Dendritic cell treated with granulocyte-macrophage colony-stimulating factor and Interleukin-4, amounts not matched to agents 40 ng/mL and 50 ng/mL, for 4 days (primary cell): ENCODE measurements around the gene ZNF44.

Experiments
- H3K27ac Mint-ChIP-seq: one replicate; pipeline ENCODE4 v1.8.0; 2022; ENCODE audit warnings: mild to moderate bottlenecking, mixed read lengths
- H3K27me3 Mint-ChIP-seq: one replicate; pipeline ENCODE4 v1.8.0; 2022; ENCODE audit warnings: mild to moderate bottlenecking, mixed read lengths
- H3K36me3 Mint-ChIP-seq: one replicate; pipeline ENCODE4 v1.8.0; 2022; ENCODE audit warnings: low read depth, mixed read lengths
- H3K4me1 Mint-ChIP-seq: one replicate; pipeline ENCODE4 v1.8.0; 2022; ENCODE audit warnings: low read depth, mixed read lengths
- H3K4me3 Mint-ChIP-seq: one replicate; pipeline ENCODE4 v1.8.0; 2022; ENCODE audit warnings: mild to moderate bottlenecking, moderate library complexity, mixed read lengths
- H3K9me3 Mint-ChIP-seq: one replicate; pipeline ENCODE4 v1.8.0; 2022; ENCODE audit warnings: mixed read lengths
- intact Hi-C: fragments of 100-400 bp; cut with micrococcal nuclease; formaldehyde crosslinking; loops from one replicate; pipeline ENCODE4 v1.15.0; 2022

The ZNF44 gene

GRCh38 chr19:12284631-12285030, 10.1 kb downstream of the ZNF44 start:
- Mint-ChIP-seq H3K27me3 (no peaks in the 10 kb centered on the region), H3K4me3 (no peak overlapping the region), H3K4me1 (peaks cover 9% of the 10 kb centered on the region), H3K9me3 (peaks cover 61% of the 10 kb centered on the region), H3K36me3 (peaks cover 87% of the 10 kb centered on the region), H3K27ac (no peak overlapping the region)
- intact Hi-C loops, result no loop called here

GRCh38 chr19:12284226-12284625, 10.5 kb downstream of the ZNF44 start:
- peaks cover 87% of the 10 kb centered on the region for H3K36me3 Mint-ChIP-seq
- no peaks in the 10 kb centered on the region for H3K27me3 Mint-ChIP-seq
- peaks cover 65% of the 10 kb centered on the region for H3K9me3 Mint-ChIP-seq
- no peak overlapping the region for H3K27ac Mint-ChIP-seq
- no peak overlapping the region for H3K4me3 Mint-ChIP-seq
- intact Hi-C loops, result no loop called here
- peaks cover 5% of the 10 kb centered on the region for H3K4me1 Mint-ChIP-seq

- Mint-ChIP-seq H3K4me3 (no peak overlapping the region), H3K36me3 (peaks cover 88% of the 10 kb centered on the region), H3K27me3 (no peaks in the 10 kb centered on the region), H3K27ac (no peak overlapping the region), H3K9me3 (peaks cover 83% of the 10 kb centered on the region), H3K4me1 (no peaks in the 10 kb centered on the region)
- intact Hi-C loops, result no loop called here
Measured at GRCh38 chr19:12278713-12279112, 16.0 kb downstream of the ZNF44 start.

DNA sequence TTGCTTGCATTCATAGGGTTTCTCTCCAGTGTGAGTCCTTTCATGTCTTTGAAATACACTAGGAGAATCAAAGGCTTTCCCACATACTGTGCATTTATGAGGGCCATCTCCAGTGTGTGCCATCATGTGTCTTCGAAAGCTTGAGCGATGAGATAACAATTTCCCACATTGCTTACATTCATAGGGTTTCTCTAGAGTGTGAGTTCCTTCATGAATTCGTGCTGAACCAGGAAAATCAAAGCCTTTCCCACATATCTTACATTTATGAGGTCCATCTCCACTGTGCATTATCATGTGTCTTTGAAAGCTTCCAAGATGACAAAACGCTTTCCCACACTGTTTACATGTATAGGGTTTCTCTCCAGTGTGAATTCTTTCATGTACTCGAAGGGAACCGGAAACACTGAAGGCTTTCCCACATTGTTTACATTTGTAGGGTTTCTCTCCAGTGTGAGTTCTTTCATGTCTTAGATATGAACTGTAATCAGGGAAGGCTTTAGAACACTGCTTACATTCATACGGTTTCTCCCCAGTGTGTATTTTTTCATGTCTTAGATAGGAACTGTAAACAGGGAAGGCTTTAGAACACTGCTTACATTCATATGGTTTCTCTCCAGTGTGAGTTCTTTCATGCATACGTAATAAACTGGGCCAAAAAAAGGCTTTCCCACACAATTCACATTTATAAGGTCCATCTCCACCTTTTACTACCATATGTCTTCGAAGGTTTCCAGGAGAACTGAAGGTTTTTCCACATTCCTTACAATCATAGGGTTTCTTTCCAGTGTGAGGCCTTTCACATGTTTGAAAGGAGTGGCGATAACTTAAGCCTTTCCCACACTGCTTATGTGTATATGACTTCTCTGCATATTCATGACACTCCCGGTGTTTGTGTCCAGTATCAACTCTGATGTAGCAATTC, 21.4 kb downstream of the ZNF44 start:
- Mint-ChIP-seq H3K27me3 (no peaks in the 10 kb centered on the region), H3K9me3 (peaks cover 90% of the 10 kb centered on the region), H3K4me3 (no peak overlapping the region), H3K27ac (no peak overlapping the region), H3K4me1 (no peaks in the 10 kb centered on the region), H3K36me3 (peaks cover 78% of the 10 kb centered on the region)
- intact Hi-C loops, result no loop called here

GRCh38 chr19:12272386-12272785, 22.3 kb downstream of the ZNF44 start:
- Mint-ChIP-seq H3K36me3 (peaks cover 70% of the 10 kb centered on the region), H3K27me3 (no peaks in the 10 kb centered on the region), H3K4me1 (no peaks in the 10 kb centered on the region), H3K9me3 (peaks cover 90% of the 10 kb centered on the region), H3K27ac (no peak overlapping the region), H3K4me3 (no peak overlapping the region)
- intact Hi-C loops, result no loop called here

DNA sequence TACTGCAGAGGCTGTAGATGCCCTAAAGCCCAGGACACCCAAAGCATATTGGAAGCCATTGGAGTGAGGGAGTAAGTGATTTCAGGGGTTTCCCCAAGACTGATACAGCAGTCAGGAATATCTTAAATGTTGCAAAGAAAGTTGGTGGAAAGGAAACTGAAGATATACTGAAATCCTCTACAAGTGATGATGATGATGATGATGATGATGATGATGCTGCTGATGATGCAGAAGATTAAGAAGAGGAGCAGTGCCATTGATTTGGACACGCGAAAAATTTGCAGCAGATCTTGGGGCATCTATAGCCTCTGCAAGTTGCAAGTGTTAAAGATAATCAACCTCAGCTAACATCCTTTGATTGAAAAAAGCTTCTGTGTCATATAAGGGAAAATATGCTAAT, 23.8 kb downstream of the ZNF44 start:
- no peak overlapping the region for H3K4me3 Mint-ChIP-seq
- H3K27me3 Mint-ChIP-seq, result no peaks in the 10 kb centered on the region
- intact Hi-C loops, result no loop called here
- no peaks in the 10 kb centered on the region for H3K4me1 Mint-ChIP-seq
- H3K27ac Mint-ChIP-seq, result no peak overlapping the region
- peaks cover 90% of the 10 kb centered on the region for H3K9me3 Mint-ChIP-seq
- H3K36me3 Mint-ChIP-seq, result peaks cover 59% of the 10 kb centered on the region

DNA sequence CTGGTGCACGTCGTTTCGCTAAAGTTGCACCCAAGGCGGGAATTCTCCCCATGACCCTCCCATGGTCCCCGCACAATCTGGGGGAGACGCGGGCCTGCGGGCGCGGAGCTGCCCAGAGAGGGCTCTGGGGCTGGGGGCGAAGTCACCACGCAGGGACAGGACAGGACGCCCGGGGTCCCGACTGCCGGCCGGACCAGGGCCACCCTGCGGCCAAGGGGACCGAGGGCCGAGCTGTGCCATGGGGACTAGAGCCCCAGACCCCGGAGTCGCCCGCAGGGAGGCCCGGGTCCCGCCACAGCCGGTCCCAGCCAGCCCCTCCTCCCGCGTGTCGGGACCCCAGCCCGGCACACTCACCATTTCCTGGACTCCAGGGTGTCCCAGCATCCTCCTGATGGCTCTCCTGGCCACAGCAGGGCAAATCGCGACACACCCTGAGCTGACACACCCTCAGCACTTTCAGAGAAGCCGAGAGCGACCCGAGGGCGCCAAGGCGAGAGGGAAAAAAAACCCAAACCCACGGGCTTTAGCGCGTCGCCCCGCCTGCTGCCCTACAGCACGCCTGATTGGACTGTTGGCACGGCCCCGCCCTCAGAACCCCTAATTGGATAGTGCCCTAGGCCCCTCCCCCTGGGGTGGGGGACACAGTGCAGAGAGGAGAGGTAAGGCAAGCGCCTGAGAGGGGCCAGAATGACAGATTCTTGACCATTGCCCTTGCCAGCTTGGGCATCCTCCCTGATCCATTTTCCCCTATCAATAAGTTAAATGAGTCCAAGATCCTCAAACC, 28.6 kb downstream of the ZNF44 start:
- Mint-ChIP-seq H3K4me1 (no peaks in the 10 kb centered on the region), H3K36me3 (peaks cover 12% of the 10 kb centered on the region)

GRCh38 chr19:12261554-12261953, 33.1 kb downstream of the ZNF44 start:
- Mint-ChIP-seq H3K9me3 (peaks cover 81% of the 10 kb centered on the region), H3K36me3 (peaks cover 5% of the 10 kb centered on the region), H3K27me3 (no peaks in the 10 kb centered on the region), H3K27ac (no peak overlapping the region), H3K4me1 (no peaks in the 10 kb centered on the region), H3K4me3 (no peak overlapping the region)
- intact Hi-C loops, result no loop called here

More for the DNA sequence above, 28.6 kb downstream of the ZNF44 start:
- Mint-ChIP-seq H3K27me3 (no peaks in the 10 kb centered on the region), H3K27ac (no peak overlapping the region), H3K9me3 (peaks cover 97% of the 10 kb centered on the region), H3K4me3 (no peak overlapping the region)
- intact Hi-C loops, result no loop called here

DNA sequence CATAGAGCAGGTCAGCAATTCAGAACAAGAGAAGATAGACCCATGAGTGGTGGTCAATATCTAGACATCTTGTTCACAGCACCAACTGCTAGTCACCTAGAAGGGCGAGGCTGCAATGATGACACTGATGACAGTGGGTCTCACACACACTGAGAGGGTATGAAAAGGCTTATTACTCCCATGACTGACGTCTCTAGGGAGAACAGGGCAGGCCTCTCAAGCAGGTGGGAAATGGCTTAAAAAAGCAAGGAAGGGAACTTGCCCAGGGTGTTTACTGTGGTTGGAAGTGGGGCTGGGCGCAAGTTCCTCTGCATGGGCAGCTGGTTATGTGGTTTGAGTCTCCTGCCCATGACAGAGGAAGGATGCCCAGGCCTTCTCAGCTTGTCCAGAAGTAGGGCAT, 33.8 kb downstream of the ZNF44 start:
- peaks cover 81% of the 10 kb centered on the region for H3K9me3 Mint-ChIP-seq
- no peaks in the 10 kb centered on the region for H3K4me1 Mint-ChIP-seq
- H3K4me3 Mint-ChIP-seq, result no peak overlapping the region
- H3K27me3 Mint-ChIP-seq, result no peaks in the 10 kb centered on the region
- no peak overlapping the region for H3K27ac Mint-ChIP-seq
- intact Hi-C loops, result no loop called here
- no peaks in the 10 kb centered on the region for H3K36me3 Mint-ChIP-seq

- Mint-ChIP-seq H3K27ac (no peak overlapping the region), H3K4me1 (no peaks in the 10 kb centered on the region), H3K36me3 (no peaks in the 10 kb centered on the region), H3K4me3 (no peak overlapping the region), H3K9me3 (peaks cover 81% of the 10 kb centered on the region), H3K27me3 (no peaks in the 10 kb centered on the region)
- intact Hi-C loops, result no loop called here
Measured at GRCh38 chr19:12260236-12260635, 34.4 kb downstream of the ZNF44 start.

GRCh38 chr19:12255372-12255771, 39.3 kb downstream of the ZNF44 start:
- H3K27me3 Mint-ChIP-seq, result no peaks in the 10 kb centered on the region
- peaks cover 80% of the 10 kb centered on the region for H3K9me3 Mint-ChIP-seq
- no peak overlapping the region for H3K4me3 Mint-ChIP-seq
- no peaks in the 10 kb centered on the region for H3K4me1 Mint-ChIP-seq
- intact Hi-C loops, result no loop called here
- no peak overlapping the region for H3K27ac Mint-ChIP-seq
- H3K36me3 Mint-ChIP-seq, result peaks cover 11% of the 10 kb centered on the region

- no peaks in the 10 kb centered on the region for H3K4me1 Mint-ChIP-seq
- peaks cover 89% of the 10 kb centered on the region for H3K9me3 Mint-ChIP-seq
- no peak overlapping the region for H3K27ac Mint-ChIP-seq
- peaks cover 32% of the 10 kb centered on the region for H3K36me3 Mint-ChIP-seq
- intact Hi-C loops, result no loop called here
- H3K27me3 Mint-ChIP-seq, result no peaks in the 10 kb centered on the region
- H3K4me3 Mint-ChIP-seq, result no peak overlapping the region
Measured at GRCh38 chr19:12247644-12248222, 47.0 kb downstream of the ZNF44 start.

DNA sequence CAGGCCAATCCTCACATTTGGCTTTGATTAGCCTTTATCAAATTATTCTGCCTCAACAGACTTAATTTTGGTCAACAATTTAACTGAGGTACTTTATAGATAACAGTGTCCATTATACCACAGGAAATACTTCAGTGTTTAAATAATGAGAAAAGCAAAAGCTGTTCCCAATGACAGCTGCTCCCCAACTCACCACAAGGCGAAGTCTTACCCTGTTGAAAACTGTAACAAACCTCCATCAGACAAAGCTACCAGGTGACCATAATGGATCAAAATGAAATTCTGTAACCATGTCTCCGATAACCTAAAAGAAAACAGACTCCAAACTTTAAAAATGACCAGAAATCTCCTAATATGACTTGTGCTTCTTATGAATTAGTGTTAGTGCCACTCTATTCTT, 50.3 kb downstream of the ZNF44 start:
- Mint-ChIP-seq H3K4me3 (no peak overlapping the region), H3K4me1 (no peaks in the 10 kb centered on the region), H3K27me3 (no peaks in the 10 kb centered on the region), H3K9me3 (peaks cover 88% of the 10 kb centered on the region), H3K27ac (no peak overlapping the region), H3K36me3 (peaks cover 35% of the 10 kb centered on the region)
- intact Hi-C loops, result no loop called here
